Astrocyte of the spinal cord (primary cell): ENCODE results near the gene VBP1.
A peak's percentile ranks its signal among the peaks of the same experiment; 100 is the strongest.

Experiments used
- DNase-seq: peaks from one replicate; pipeline ENCODE4 v3.0.0; 2011; ENCODE audit warnings: low read depth, low spot score
- H3K4me3 ChIP-seq: 2 replicates; pipeline ENCODE4 v1.5.1; 2011; ENCODE audit warnings: low read depth, mild to moderate bottlenecking, low read length, moderate library complexity
- CTCF ChIP-seq: IDR thresholded peaks from 2 replicates; pipeline ENCODE4 v1.5.1; 2012; ENCODE audit warnings: low read depth, mild to moderate bottlenecking, low read length, inconsistent platforms
- in situ Hi-C: cut with HindIII; loops from 2 replicates; pipeline ENCODE4 v1.10.0; 2017; ENCODE audit warnings: low sequenced_read_pairs

The VBP1 gene

GRCh38 chrX:155216179-155216939 is at the start of gene VBP1:
Gene VBP1, plus strand, starts transcription at chrX:155216460. Its CDS starts 23 bp downstream, at chrX:155216483.
- peak; percentile 95 for DNase-seq
- in situ Hi-C loops = no loop called here
- peak within 1 kb of the TSS; percentile 81 for H3K4me3 ChIP-seq
- TF ChIP-seq CTCF = peak; percentile 43

DNA sequence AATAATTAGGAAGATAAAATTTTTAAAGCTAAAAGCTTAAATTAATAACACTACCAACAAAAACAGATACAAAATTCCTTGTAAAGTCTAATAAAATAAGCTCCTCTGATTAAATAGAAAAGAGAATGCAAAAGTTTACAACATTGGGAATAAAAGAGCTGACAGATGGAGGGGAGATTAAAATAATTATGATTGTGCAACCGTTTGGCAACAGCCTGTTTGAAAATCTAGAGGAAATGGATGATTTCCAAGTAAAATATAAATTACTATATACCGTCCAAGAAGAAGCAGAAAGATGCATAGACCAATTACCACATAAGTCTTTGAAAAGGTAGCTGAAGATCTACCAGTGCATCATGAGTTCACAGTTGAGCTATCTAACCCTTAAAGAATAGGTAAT is 46.4 kb upstream of the VBP1 start:
- H3K4me3 ChIP-seq = no peak overlapping the region
- no peak for DNase-seq
- in situ Hi-C loops = no loop called here
- no peak for TF ChIP-seq CTCF

GRCh38 chrX:155179346-155179997 is 36.8 kb upstream of the VBP1 start:
- H3K4me3 ChIP-seq = no peak overlapping the region
- no peak for DNase-seq
- in situ Hi-C loops = no loop called here
- TF ChIP-seq CTCF = no peak

- no peak for TF ChIP-seq CTCF
- no peak for DNase-seq
- no peak overlapping the region for H3K4me3 ChIP-seq
- in situ Hi-C loops = no loop called here
These were observed 27.5 kb upstream of the VBP1 start for GRCh38 chrX:155188786-155189185.

GRCh38 chrX:155211208-155211607 is 5.1 kb upstream of the VBP1 start:
- no peak for TF ChIP-seq CTCF
- in situ Hi-C loops = no loop called here
- DNase-seq = no peak

DNA sequence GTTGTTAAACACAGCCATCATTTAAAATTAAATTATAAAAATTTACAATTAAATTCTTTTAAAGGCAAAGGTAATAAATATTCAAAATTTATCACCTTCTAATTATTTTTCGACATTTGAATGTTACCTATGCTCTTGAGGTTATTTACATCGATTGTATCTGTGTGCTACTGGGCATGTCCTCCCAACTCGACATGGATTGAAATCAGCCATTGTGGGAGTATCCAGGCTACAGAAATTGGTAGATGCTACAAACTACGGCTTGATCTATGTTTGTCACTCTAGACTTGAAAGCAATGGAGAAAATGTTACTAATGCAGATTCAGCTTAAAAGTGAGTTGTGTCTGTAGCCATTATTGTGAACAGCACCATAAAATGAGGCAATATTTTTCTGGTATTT is 2.5 kb upstream of the VBP1 start:
- in situ Hi-C loops = no loop called here
- no peak overlapping the region for H3K4me3 ChIP-seq
- DNase-seq = no peak
- TF ChIP-seq CTCF = no peak

More at GRCh38 chrX:155211208-155211607, 5.1 kb upstream of the VBP1 start:
- no peak overlapping the region for H3K4me3 ChIP-seq
